ELF-1 (cell line): ENCODE measurements around the gene SERTM1.

Experiments used
- DNase-seq: peaks from one replicate; pipeline ENCODE4 v3.0.0-alpha.2; 2016; ENCODE audit warnings: low read depth, low spot score

SERTM1 gene

DNA sequence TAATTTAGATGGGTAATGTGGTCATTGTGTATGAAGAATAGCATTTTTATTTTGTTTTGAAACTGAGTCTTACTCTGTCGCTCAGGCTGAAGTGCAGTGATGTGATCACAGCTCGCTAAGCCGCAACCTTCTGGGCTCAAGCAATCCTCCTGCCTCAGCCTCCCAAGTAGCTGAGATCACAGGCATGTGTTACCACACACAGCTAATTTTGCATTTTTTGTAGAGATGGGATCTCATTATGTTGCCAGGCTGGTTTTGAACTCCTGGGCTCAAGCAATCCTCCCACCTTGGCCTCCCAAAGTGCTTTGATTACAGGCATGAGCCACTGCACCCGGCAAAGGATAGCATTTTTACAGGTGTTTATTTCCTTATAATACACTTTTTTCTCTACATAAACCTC is 36.6 kb downstream of the SERTM1 start:
- DNase-seq = no peak

DNA sequence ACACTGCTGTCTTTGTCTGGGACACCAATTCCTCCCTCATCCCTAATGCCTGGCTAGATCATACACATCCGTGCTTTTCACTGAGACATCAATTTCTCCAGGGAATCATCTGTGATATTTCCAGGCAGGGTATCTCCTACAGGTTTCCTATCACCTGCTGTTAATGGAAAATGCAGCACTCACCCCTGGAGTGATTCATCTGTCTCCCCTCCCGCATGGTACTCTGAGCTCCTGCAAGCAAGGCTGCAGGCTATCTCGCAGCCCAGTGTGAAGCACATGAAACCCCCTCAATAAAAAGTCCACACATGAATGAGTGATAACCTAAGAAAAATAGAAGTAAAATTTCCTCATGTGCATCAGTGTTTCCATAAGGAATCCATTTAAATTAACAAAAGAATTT is 38.5 kb downstream of the SERTM1 start:
- DNase-seq = no peak

DNA sequence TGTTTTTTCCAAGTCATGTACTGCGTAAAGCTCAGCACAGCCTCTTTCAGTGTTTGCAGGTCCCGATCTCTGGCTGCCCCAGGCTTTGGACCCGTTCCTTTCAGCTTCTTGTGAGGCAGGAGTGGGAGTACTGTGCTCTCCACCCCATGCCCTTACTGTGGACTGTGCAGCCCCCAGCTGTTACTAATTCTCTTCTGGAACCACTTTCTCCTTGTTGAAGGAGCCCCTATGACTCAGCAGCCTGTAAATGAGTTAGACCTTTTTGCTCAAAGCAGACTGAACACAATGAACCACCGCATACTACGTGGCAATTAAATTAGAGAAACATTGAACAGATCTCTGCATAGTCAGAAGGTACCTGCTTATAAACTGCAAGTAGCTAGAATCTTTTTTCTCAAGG is 39.0 kb downstream of the SERTM1 start:
- DNase-seq = peak; percentile 10

GRCh38 chr13:36713887-36714286 is 40.1 kb downstream of the SERTM1 start:
- DNase-seq = no peak

DNA sequence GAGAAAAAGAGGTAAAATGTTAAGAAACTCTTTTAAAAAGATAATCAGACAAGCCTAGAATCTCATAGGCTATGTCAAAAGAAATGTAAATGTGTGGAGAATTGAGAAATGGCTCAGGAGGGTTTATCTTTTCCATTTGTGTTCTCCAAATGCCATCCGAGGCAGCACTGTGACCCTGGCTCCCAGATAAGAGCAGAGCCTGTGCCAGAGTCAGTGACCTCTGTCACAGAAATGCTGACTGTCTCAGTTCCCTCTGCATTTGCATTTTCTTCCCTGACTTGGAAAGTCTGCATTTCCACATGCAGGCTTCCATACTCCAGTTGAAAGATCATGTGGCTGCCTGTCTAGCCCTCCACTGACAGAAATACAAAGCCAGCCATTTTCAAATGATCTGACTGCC is 42.0 kb downstream of the SERTM1 start:
- no peak for DNase-seq

- no peak for DNase-seq
These were observed 43.2 kb downstream of the SERTM1 start for GRCh38 chr13:36717017-36717416.

DNA sequence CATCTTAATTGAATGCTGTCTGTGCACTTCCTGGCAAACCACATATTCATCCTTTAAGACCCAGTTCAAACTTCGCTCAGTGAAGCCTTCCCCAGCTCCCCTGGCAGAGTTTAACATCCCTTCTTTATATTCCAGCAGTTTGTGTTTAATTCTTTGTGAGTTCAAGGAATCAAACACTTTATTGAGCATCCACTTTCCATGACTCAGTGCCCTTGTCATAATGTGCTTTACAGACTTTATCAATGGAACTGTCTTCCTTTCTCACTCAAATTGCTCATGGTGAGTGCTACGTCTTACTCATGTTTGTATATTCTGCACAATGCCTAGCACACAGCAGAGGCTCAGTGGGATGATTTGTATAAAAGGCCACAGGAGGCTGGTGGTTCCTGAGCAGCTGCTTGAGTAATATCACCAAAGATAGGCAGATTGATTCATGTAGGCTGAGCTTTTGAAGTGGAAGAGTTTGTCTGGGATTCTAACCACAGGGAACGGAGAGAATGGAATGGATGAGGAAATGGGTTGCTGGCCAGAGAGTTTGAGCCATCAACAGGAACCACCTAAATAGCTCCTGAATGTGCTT is 44.2 kb downstream of the SERTM1 start:
- DNase-seq = no peak

DNA sequence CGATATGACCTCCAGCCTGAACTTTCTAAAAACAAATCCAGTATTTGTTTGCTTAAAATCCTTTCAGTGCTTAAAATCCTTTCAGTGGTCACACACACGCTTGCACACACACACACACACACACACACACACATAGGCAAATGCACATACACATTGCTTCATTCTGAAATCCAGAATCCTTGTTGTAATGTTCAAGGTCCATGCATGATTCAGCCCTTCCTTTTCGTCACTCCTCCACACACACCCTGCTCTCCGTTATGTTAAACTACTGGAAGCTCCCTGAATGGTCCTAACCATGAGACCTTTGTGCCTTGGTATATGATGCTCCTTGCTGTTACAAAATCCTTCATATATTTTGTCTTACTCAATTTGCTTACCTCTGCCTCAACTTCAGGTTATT is 44.9 kb downstream of the SERTM1 start:
- DNase-seq = no peak

DNA sequence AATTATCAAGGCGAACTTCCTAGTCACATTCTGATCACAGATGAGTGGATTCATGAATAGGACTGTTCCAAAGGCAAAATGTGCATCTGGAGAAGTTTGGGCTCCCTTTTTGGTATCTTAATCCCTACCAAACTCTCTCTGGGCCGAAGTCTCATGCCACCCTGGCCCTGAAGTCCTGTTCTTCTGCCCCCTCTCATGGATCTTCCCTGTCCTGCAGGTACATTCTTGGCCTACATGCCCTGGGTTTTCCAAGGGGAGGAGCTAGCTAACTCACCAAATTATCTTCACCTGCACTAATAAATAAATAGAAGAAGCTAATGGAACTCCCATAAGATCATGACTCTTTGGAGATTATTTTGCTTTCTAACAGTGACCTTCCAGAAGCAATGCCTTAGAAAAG is 50.3 kb downstream of the SERTM1 start:
- no peak for DNase-seq

DNA sequence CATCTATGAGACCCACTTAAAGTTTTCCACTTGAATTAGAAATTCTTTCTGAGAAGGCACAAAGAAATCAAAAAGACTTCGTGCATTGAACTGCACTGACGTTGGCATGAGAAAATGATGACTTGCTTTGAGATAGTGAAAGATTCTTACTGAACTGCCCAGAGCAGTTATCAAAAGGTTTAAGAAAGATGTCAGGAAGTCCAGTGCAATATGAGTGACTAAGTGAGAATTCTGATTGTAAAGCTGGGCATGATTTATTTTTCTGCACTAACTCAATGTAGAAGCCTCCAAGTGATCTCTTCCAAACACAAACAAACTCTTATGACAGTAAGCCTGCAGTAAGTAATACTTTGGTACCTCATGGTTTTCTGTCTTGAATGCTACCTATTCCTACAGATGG is 52.1 kb downstream of the SERTM1 start:
- no peak for DNase-seq

- no peak for DNase-seq
These were observed 54.2 kb downstream of the SERTM1 start for GRCh38 chr13:36728006-36728405.

DNA sequence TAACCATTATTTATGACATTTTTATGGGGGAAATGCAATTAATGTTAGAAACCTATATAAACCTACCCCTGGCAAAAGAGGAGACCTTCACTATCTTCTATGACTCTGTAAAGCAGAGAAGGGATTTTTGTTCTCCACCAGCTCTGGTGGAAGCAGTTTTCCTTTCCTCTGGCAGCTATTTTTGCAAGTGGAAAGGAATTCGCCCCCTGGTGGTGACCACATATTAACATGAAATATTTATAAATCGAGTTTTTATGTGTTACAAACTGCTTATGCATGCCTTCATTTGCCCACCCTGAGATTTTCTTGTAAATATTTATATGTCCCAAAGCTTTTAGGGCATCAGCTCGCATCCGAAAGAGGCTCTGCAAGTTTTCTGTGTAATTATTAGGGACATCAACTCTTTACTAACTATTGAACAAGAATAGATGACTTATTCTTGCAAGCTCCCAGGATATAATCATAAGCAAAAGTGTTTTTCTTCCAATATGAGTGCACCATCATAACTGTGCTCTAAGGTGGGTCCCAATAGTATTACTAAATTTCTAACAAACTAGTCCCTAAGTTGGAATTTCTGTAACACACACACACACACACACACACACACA is 62.4 kb downstream of the SERTM1 start:
- DNase-seq = peak; percentile 15

DNA sequence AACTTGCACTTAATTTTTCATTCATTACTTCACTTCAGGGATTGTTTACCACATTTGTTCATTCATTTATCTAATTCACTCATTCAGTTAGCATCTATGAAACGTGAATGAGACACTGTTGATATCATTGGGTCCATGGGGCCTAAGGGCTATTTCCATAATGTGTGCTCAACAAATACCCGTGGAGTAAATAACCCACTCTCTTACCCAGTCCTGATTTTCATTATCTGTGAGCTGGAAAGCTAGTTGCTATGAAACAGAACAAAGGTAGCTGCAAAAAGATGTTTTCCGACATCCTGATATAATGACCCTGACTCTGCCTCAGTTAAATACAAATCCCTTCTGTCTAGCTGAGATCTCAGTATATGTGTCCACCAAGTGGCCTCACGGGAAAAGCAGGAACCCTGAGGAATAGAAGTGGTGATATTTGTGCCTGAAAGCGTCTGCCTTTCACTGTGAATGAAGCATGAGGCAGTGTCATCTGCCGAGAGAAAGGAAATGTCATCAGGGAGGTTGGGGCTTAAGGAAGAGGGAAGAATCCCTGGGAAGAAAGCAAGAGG is 63.8 kb downstream of the SERTM1 start:
- DNase-seq = no peak

GRCh38 chr13:36745436-36745835 is 71.6 kb downstream of the SERTM1 start:
- DNase-seq = no peak

GRCh38 chr13:36746051-36746450 is 72.2 kb downstream of the SERTM1 start:
- no peak for DNase-seq
